Stimulated activated CD4-positive, alpha-beta T cell treated with anti-CD3 and anti-CD28 coated beads, Interleukin-15, amount 100 ng/mL, for 48 hours (primary cell): Measurements from ENCODE around the gene CRHR1.

Source experiments
- DNase-seq, 2 donors: peaks; one replicate each; pipeline ENCODE4 v3.0.0-alpha.2; 2020; ENCODE audit warnings: low read depth in 2 of 2

Gene CRHR1

GRCh38 chr17:45789874-45790273 lies 5.8 kb downstream of the CRHR1 start:
- no peak for DNase-seq

DNA sequence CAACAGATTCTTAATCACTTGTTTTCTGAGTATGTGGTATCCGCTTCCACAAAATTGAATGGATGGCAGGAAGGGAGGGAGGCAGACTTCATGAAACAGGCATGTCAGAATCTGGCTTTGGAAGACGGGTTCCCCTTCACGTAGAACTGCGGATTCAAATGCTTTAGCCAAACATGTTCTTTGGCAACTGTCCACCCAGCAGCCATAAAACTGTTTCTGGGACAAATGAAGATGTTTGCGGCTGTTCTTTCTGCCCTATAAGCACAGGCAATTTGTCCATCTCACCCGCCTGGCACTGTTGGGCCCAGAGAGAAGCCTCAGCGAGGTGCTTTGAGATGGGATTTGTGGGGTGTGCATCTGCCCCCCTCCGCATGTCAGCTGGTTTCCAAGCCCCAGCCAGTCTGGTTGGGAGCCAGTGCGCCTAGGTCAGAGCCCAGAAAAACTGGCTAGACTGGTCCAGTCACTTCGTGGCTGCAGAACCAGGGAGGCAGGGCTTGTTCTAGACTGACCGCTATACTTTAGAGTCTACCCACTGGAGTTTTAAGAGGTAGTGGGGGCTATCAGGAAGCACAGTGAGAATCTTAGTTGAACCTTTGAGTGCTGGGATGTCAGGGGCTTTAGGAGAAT lies 6.3 kb downstream of the CRHR1 start:
- no peak for DNase-seq

- DNase-seq = no peak
Observed at GRCh38 chr17:45791041-45791582, 7.0 kb downstream of the CRHR1 start.

GRCh38 chr17:45791935-45792334 lies 7.8 kb downstream of the CRHR1 start:
- DNase-seq = no peak

- DNase-seq = no peak
Observed at GRCh38 chr17:45792437-45792836, 8.3 kb downstream of the CRHR1 start.

DNA sequence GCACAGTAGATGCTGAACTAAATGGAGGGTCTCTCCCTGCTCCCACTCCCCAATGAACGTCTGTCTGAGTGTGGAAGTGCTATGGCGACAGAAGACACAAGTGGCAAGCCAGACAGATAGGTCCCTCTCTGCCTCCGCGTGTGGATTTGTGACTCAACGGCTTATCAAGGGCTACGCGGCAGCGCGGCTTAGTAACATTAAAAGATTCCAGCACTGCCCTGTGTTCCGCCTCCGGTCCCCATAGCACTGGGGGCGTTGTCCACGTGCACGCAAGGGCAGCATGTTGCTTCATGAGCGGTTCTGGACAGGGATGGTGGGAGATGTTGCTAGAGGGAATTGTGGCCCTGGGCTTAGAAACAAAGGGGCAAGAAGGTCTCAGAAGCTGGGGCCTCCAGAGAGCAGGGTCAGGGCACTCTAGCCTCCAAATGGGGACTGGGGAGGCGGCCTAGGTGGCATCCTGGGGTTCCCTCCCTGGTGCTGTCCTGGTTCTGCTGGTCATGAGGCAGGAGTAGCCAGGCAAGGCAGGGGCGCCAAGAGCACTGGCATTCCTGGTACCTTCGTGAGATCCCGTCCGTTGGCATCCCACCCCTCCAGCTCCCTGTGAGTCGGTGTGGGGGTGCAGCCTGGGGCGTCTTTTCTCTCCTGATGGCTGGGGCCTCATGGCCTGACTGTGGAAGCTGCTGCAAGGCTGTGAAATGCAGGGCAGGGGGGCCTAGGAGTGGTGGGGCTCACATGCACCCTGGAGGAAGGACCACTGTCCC lies 9.1 kb downstream of the CRHR1 start:
- no peak for DNase-seq

DNA sequence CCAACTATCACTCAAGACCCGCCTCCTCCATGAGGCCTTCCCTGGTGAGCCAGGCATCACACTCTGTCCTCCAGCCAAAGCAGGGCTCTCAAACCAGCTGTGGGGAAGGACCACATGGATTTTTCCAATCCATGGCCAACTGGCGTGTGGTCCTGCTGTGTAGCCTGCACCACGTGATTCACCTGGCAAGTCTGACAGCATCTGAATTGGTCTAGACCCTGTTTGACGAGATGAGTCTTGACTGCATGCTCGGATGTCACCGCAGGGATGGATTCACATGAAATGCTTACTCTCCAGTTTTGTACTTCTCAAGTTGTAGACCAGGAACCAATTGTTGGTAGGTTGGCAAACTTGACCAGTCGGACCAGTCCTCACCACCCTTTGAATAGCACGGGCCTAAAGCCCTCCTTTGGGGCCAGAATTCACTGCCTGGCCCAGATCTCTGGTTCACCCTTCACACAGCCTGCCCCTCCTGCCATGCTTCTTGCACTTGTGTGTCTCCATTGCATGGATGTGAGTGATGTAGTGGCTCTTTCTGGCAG lies 9.9 kb downstream of the CRHR1 start:
- DNase-seq = no peak

- DNase-seq = no peak
Observed at GRCh38 chr17:45794840-45795239, 10.7 kb downstream of the CRHR1 start.

- no peak for DNase-seq
Observed at GRCh38 chr17:45800816-45801215, 16.7 kb downstream of the CRHR1 start.

GRCh38 chr17:45801421-45801820 lies 17.3 kb downstream of the CRHR1 start:
- no peak for DNase-seq

DNA sequence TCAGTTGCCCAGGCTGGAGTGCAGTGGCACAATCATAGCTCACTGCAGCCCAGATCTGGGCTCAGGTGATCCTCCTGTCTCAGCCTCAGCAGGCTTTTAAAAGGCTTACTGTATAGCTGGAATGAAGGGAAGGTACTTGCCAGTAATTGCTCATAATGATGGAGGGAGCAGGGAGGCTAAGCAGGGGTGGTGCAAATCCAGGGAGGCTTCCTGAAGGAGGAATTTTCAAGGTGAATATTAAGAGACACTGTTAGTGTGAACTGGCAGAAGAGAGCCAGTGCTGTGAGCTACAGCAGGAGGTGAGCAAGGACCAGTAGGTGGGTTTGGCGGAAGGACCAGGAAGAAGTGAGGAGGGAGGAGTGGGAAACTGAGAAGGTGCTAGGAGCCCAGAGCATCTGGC lies 24.7 kb downstream of the CRHR1 start:
- no peak for DNase-seq

DNA sequence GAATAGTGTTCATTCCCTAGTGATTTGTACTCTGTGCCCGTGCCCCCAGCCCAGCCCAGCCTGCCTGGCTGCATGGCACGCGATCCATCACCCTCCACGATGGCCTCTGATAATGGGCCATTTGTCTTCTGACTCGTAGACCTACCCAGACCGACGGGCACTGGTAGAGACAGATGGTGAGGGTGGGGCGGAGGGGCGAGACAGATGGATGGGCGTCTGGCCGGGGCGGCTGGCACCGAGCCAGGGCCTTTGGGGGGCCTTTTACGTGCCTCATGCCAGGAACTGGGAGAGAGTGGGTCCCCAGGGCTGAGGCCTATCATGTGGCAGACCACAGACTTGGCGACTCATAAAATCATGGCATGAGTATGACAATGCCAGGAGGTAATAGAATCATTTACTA lies 25.4 kb downstream of the CRHR1 start:
- no peak for DNase-seq

DNA sequence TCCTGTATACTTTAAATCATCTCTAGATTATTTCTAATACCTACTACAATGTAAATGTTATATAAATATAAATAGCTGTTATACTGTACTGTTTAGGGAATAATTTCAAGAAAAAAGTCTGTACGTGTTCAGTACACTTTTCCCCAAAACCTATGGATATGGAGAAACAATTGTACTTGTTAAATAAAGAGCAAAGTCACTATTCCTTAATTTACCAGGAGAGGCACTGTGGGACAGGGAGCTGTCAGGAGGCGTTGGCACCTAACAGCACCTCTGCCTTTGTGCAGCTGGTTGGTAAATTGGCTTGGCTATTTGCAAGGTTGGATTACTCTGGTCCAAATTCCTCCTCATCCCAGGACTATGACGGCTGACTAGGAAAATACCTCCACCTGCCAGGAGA lies 28.0 kb downstream of the CRHR1 start:
- DNase-seq = no peak

DNA sequence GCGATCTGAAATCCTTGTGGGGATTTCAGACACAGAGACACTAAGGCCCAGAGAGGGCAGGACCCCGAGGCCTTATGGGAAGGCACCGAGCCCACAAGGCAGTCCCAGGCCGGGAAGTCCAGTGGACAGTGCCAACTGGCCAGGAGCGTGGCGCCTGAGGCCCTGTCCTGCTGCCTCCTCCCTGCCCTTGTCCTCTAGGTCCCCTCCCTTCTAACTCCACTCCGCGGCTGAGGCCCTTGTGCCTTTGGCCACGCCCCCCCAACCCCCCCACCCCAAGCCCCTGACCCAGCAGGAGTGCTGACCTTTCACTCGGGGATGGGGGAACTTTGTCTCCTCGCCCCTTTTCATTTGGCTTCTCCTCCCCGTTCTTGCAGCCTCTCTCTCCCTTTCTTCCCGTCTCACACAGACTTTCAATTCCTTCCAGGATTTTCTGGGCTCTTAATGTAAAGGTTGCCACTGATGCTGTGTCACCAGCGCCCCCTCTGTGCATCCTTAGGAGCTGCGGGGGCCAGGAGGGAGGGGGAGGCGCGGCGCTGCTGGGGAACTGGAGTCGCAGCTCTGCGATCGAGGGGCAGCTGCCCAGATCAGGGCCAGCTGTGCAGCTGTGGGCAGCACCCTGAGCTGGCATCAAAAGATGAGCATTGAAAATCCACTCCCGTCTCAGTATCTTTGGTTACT lies 29.1 kb downstream of the CRHR1 start:
- no peak for DNase-seq

DNA sequence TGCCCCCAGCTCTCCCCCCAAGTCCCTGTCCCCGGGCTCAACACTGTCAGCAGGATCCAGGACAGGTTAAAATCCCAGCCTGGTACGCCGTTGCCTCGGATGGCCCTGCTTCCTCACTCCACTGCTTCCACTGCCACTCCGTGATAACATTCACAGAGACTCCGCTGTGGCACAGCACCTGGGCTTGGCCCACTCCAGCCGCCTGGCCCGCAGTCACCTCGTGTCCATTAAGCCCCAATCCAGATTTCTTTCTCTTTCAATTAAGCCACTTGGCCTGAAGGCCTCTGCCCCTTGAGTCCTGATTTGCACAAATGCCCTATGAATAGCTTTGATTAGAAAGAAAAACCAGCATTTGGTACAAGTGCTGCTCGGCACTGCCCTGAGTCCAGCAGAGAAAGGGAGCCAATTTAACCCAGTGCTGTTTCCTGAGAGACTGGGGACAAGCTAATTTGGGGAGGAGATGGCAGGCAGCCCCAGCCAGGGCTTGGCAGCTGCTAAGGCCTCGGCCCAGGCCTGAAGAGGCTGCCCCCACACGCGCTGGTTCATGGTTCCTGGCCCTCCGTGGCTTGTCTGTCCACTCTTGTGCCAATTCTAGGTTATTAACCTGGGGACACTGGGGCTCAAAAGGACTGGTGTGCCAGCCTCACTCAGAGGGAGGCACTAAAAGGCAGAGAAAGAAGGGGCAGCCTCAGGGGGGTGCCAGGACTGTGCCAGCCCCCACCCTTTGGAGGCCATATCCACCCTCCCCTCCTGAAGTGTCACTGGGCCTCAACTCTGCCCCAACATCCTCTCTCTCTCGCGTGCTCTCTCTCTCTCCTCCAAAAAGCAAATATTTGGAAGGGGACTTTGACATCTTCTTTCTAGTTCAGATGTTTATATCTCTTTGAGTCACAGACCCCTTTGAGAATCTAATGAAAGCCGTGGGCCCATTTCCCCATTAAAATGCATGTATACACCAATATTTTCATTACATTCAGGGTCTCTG lies 30.8 kb downstream of the CRHR1 start:
- DNase-seq = no peak

DNA sequence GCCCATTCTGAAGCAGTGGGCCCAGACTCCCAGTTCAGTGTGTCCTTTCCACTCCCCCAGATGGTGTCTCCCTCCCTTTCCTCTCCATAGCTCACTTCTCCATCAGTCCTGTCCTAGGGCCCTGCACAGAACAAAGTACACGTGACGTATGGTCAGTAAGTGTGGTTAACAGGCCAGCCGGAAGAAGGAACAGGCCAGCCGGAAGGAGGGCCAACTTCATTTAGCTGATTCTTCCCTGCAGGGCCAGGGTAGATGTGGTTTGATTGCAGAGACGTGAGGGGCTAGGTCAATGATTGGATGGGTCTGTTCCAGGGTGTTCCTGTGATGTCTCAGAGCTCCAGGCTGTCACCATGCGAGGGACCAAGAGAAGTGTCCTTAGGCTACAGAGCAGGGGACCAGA lies 31.6 kb downstream of the CRHR1 start:
- DNase-seq = no peak

DNA sequence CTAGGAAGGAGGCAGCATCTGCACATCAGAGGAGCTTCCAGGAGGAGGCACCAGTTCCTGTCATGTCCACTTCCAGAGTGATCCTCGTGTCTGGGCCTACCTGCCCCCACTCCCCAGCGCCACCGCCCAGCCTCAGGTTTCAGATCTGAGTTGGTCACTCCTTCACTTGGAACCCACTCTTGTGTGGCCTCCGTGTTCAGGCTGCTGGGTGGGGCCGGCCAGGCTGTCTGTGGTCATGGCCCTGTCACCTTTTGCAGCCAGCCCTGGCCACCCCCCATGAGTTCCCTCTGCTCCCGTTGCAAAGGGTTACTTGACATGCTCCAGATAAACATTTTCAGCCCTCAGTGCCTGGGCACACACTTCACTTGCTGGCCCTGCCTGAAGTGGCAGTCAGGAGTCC lies 33.9 kb downstream of the CRHR1 start:
- no peak for DNase-seq

DNA sequence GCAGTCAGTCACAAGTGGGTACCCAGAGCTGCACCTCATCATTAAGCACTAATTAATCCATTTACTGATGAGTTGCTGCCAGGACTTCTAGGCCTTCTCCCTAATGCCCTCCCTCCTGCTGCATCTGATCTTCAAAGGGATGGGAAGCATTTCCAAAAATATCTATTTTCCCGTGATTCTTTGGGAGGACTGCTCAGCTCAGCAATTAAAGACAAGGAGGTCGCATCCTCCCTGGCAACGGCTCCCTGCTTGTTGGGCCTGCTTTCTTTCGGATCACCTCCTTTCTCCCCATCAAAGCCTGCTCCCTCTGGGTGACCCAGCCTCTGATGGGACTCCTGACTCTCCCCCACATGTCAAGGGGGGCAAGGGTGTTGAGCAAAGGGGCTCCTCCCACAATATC lies 34.6 kb downstream of the CRHR1 start:
- DNase-seq = no peak

GRCh38 chr17:45819632-45820031 lies 35.5 kb downstream of the CRHR1 start:
- DNase-seq = no peak

DNA sequence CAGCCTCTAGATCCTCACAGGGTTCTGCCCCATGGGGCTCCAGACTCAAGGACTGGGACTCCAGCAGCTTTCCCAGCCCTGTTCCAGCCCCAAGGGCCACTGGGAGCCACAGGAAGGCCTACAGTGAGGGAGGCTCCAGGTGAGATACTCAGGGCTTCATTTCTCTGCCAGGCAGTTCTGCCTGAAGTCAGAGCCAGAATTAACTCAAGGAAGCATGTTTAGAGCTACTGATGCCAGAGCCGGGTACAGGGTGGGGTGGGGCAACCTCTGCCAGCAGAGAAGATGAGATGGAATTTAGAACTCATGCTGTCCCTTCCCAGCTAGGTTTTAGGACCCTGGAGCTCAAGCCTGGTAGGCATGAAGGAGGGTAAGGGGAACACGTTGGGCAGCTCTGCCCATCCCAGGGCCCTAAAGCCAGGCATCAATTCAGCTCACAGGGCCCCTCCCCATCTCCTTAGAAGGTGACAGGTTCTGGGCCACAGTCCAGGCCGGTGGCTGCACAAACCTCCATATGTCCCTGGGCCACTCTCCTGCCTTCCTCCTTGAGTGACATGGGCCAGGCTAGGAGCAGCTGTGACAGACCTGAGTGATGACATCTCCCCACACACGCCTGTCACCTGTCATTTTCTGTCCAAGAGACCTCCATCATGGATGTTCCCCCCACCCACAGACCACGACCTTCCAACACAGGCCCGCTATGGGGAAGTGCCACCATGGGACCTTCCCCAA lies 36.1 kb downstream of the CRHR1 start:
- DNase-seq = no peak

DNA sequence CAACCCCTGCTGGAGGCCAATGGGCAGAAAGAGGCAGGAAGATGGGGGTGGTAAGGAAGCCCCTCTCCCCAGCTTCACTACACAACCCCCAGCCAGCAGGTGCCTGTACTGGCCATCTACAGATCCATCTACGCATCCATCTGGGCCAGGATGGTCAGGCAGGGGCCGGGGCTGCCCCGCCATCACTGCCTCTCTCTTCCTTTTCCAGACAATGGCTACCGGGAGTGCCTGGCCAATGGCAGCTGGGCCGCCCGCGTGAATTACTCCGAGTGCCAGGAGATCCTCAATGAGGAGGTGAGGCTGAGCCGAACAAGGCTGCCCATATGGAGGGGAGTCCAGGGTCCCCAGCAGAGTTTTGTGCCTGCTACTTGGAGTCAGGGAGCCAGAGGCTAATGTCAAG lies 37.0 kb downstream of the CRHR1 start:
- DNase-seq = no peak
